WTC11 (cell line): Measurements from ENCODE around the gene FAM50A. TPM values are rescaled to one million over a fixed set of nuclear protein-coding genes. Genes with fewer than 3 reads are reported as not detected.
A peak's percentile ranks its signal among the peaks of the same experiment; 100 is the strongest.

Source experiments
- ATAC-seq: fragments of 200-7000 bp; cut with Tn5 transposase; 2 replicates; pipeline ENCODE4 v1.10.0; 2021; ENCODE audit warnings: mild to moderate bottlenecking, moderate library complexity
- CTCF ChIA-PET: fragments of 300-600 bp; sonication (Branson Sonifier 250); formaldehyde crosslinking; loops from one replicate; lab custom pipeline; 2021; ENCODE audit warnings: antibody characterized with exemption; lab: Charles Lee
- POLR2A ChIA-PET: fragments of 350-600 bp; sonication (Branson Sonifier 250); formaldehyde crosslinking; loops from one replicate; lab custom pipeline; 2021; ENCODE audit warnings: antibody characterized with exemption; lab: Charles Lee
- DNase-seq: peaks from one replicate; pipeline ENCODE4 v3.0.0; 2021; ENCODE audit warnings: low spot score
- H3K27ac Mint-ChIP-seq: 2 replicates; pipeline ENCODE4 v1.8.0; 2021; ENCODE audit warnings: mixed read lengths
- H3K27me3 Mint-ChIP-seq: 2 replicates; pipeline ENCODE4 v1.8.0; 2021; ENCODE audit warnings: low read depth, mild to moderate bottlenecking, moderate library complexity, mixed read lengths
- H3K36me3 Mint-ChIP-seq: 2 replicates; pipeline ENCODE4 v1.8.0; 2021; ENCODE audit warnings: mixed read lengths
- H3K4me1 Mint-ChIP-seq: 2 replicates; pipeline ENCODE4 v1.8.0; 2022; ENCODE audit warnings: mixed read lengths
- H3K4me3 Mint-ChIP-seq: 2 replicates; pipeline ENCODE4 v1.8.0; 2021; ENCODE audit warnings: mild to moderate bottlenecking, moderate library complexity, mixed read lengths
- H3K9me3 Mint-ChIP-seq: 2 replicates; pipeline ENCODE4 v1.8.0; 2021; ENCODE audit warnings: mixed read lengths
- ARID4B ChIP-seq: sonication (generic); formaldehyde crosslinking; IDR thresholded peaks from 2 replicates; pipeline ENCODE4 v1.8.0; 2023; ENCODE audit warnings: missing genetic modification reagents, mild to moderate bottlenecking, borderline replicate concordance
- CREB1 ChIP-seq: sonication (generic); formaldehyde crosslinking; IDR thresholded peaks from 2 replicates; pipeline ENCODE4 v1.8.0; 2023; ENCODE audit warnings: mild to moderate bottlenecking, missing genetic modification reagents
- CTCF ChIP-seq: fragments of 200-600 bp; IDR thresholded peaks from 2 replicates; pipeline ENCODE4 v1.8.0; 2022; ENCODE audit warnings: antibody characterized with exemption
- ELF4 ChIP-seq: sonication (generic); formaldehyde crosslinking; IDR thresholded peaks from 2 replicates; pipeline ENCODE4 v1.8.1; 2022; ENCODE audit warnings: low read depth, mild to moderate bottlenecking, moderate library complexity, missing genetic modification reagents
- EMX1 ChIP-seq: fragments of 250-450 bp; sonication (Bioruptor Pico); IDR thresholded peaks from 2 replicates; pipeline ENCODE4 v1.8.0; 2021; ENCODE audit warnings: mild to moderate bottlenecking
- ERG ChIP-seq: fragments of 250-450 bp; sonication (Bioruptor Pico); IDR thresholded peaks from 2 replicates; pipeline ENCODE4 v1.8.0; 2021; ENCODE audit warnings: mild to moderate bottlenecking
- FOXP1 ChIP-seq: sonication (generic); formaldehyde crosslinking; IDR thresholded peaks from 2 replicates; pipeline ENCODE4 v1.8.0; 2022; ENCODE audit warnings: missing genetic modification reagents, mild to moderate bottlenecking, moderate library complexity, borderline replicate concordance
- MXD4 ChIP-seq: fragments of 250-450 bp; sonication (Bioruptor Pico); IDR thresholded peaks from 2 replicates; pipeline ENCODE4 v1.8.0; 2021; ENCODE audit warnings: mild to moderate bottlenecking, moderate library complexity, borderline replicate concordance
- MYBL2 ChIP-seq: sonication (generic); formaldehyde crosslinking; IDR thresholded peaks from 2 replicates; pipeline ENCODE4 v1.8.1; 2023; ENCODE audit warnings: mild to moderate bottlenecking, moderate library complexity, missing genetic modification reagents
- RELA ChIP-seq: sonication (generic); formaldehyde crosslinking; IDR thresholded peaks from 2 replicates; pipeline ENCODE4 v1.8.1; 2022; ENCODE audit warnings: missing genetic modification reagents, mild to moderate bottlenecking, borderline replicate concordance
- RORB ChIP-seq: fragments of 250-450 bp; sonication (Bioruptor Pico); IDR thresholded peaks from 2 replicates; pipeline ENCODE4 v1.9.0; 2021; ENCODE audit warnings: mild to moderate bottlenecking
- SMAD3 ChIP-seq: sonication (generic); formaldehyde crosslinking; IDR thresholded peaks from 2 replicates; pipeline ENCODE4 v1.8.0; 2022; ENCODE audit warnings: missing genetic modification reagents, mild to moderate bottlenecking, borderline replicate concordance
- SMAD4 ChIP-seq: sonication (generic); formaldehyde crosslinking; IDR thresholded peaks from 2 replicates; pipeline ENCODE4 v1.8.0; 2022; ENCODE audit warnings: mild to moderate bottlenecking, missing genetic modification reagents
- SP1 ChIP-seq: sonication (generic); formaldehyde crosslinking; conservative IDR thresholded peaks from 2 replicates; pipeline ENCODE4 v1.8.1; 2022; ENCODE audit warnings: missing genetic modification reagents
- TEAD1 ChIP-seq: sonication (generic); formaldehyde crosslinking; IDR thresholded peaks from 2 replicates; pipeline ENCODE4 v1.8.0; 2022; ENCODE audit warnings: mild to moderate bottlenecking, missing genetic modification reagents
- ZBTB21 ChIP-seq: sonication (generic); formaldehyde crosslinking; IDR thresholded peaks from 2 replicates; pipeline ENCODE4 v1.8.1; 2023; ENCODE audit warnings: mild to moderate bottlenecking, missing genetic modification reagents, borderline replicate concordance
- ZNF121 ChIP-seq: sonication (generic); formaldehyde crosslinking; IDR thresholded peaks from 2 replicates; pipeline ENCODE4 v1.8.0; 2023; ENCODE audit warnings: missing genetic modification reagents
- ZNF423 ChIP-seq: fragments of 250-450 bp; sonication (Bioruptor Pico); IDR thresholded peaks from 2 replicates; pipeline ENCODE4 v2.1.2; 2022; ENCODE audit warnings: mild to moderate bottlenecking, moderate library complexity
- ZNF532 ChIP-seq: fragments of 250-450 bp; sonication (Bioruptor Pico); IDR thresholded peaks from 2 replicates; pipeline ENCODE4 v1.9.0; 2021; ENCODE audit warnings: mild to moderate bottlenecking, borderline replicate concordance
- total RNA-seq: library from RNA; stranded (reverse); gene quantifications from 3 replicates; pipeline ENCODE4 v1.2.3, GENCODE V29; 2021

The FAM50A gene
- total RNA-seq, 1 experiment from 2014 or later, result 50.2 TPM

- H3K9me3 Mint-ChIP-seq, result no peaks in the 10 kb centered on the region
- no peak for TF ChIP-seq CTCF
- no peak for TF ChIP-seq SMAD4 (CRISPR knock-in tag)
- TF ChIP-seq RELA (CRISPR knock-in tag), result no peak
- no peak for TF ChIP-seq TEAD1 (CRISPR knock-in tag)
- TF ChIP-seq ZNF532 (CRISPR knock-in tag), result no peak
- TF ChIP-seq EMX1 (CRISPR knock-in tag), result no peak
- TF ChIP-seq ZNF423 (CRISPR knock-in tag), result no peak
- no peak for TF ChIP-seq ERG (CRISPR knock-in tag)
- no peak for TF ChIP-seq FOXP1 (CRISPR knock-in tag)
- TF ChIP-seq, all 79 proteins: peak for 0
- H3K27ac Mint-ChIP-seq, result no peak overlapping the region
- H3K27me3 Mint-ChIP-seq, result no peaks in the 10 kb centered on the region
- CTCF ChIA-PET, result no interaction called here
- POLR2A ChIA-PET, result interaction anchor here (1.0 kb wide), 1 partner anchor 32 kb away, joined by 3 read pairs; no protein-coding TSS in a partner anchor
- H3K36me3 Mint-ChIP-seq, result peaks cover 10% of the 10 kb centered on the region; the same call in 1 of the 2 replicates
- peaks cover 17% of the 10 kb centered on the region for H3K4me1 Mint-ChIP-seq
- H3K4me3 Mint-ChIP-seq, result peak overlapping the region; percentile 65
- ATAC-seq (no peak), DNase-seq (no peak)
These were observed 14.2 kb upstream of the FAM50A start for GRCh38 chrX:154429711-154430110.

GRCh38 chrX:154430479-154430878, 13.5 kb upstream of the FAM50A start:
- no peak for DNase-seq
- no peaks in the 10 kb centered on the region for H3K9me3 Mint-ChIP-seq
- ChIA-PET POLR2A (no interaction called here), CTCF (no interaction called here)
- H3K4me1 Mint-ChIP-seq, result peaks cover 17% of the 10 kb centered on the region
- peaks cover 10% of the 10 kb centered on the region; the same call in 1 of the 2 replicates for H3K36me3 Mint-ChIP-seq
- H3K27ac Mint-ChIP-seq, result peak overlapping the region; percentile 17; the same call in 1 of the 2 replicates
- TF ChIP-seq MYBL2 (no peak), FOXP1 (CRISPR knock-in tag) (no peak)
- ATAC-seq, result no peak
- H3K27me3 Mint-ChIP-seq, result no peaks in the 10 kb centered on the region
- peak overlapping the region; percentile 25 for H3K4me3 Mint-ChIP-seq

- H3K27me3 Mint-ChIP-seq, result no peaks in the 10 kb centered on the region
- CTCF ChIA-PET, result no interaction called here
- DNase-seq (no peak), ATAC-seq (no peak)
- H3K4me1 Mint-ChIP-seq, result peaks cover 21% of the 10 kb centered on the region
- no peaks in the 10 kb centered on the region for H3K9me3 Mint-ChIP-seq
- H3K4me3 Mint-ChIP-seq, result no peak overlapping the region
- POLR2A ChIA-PET, result no interaction called here
- H3K36me3 Mint-ChIP-seq, result peaks cover 10% of the 10 kb centered on the region; the same call in 1 of the 2 replicates
- peak overlapping the region; percentile 17; the same call in 1 of the 2 replicates for H3K27ac Mint-ChIP-seq
- TF ChIP-seq RORB (no peak), CREB1 (no peak), MXD4 (no peak), SP1 (CRISPR knock-in tag) (no peak), ELF4 (CRISPR knock-in tag) (no peak), SMAD3 (CRISPR knock-in tag) (no peak), ZNF121 (no peak), ARID4B (CRISPR knock-in tag) (no peak), ZBTB21 (CRISPR knock-in tag) (no peak)
These were observed 13.0 kb upstream of the FAM50A start for GRCh38 chrX:154430916-154431315.
